GM21528 (cell line): Measurements from ENCODE around the gene LPO.
A peak's percentile ranks its signal among the peaks of the same experiment; 100 is the strongest.

Source experiments
- ATAC-seq: cut with Tn5 transposase; IDR thresholded peaks from one replicate; pipeline ENCODE4 v1.9.1; 2021; ENCODE audit warnings: mild to moderate bottlenecking, moderate library complexity; ENCODE audit not compliant: unreplicated experiment, low FRiP score

The LPO gene

DNA sequence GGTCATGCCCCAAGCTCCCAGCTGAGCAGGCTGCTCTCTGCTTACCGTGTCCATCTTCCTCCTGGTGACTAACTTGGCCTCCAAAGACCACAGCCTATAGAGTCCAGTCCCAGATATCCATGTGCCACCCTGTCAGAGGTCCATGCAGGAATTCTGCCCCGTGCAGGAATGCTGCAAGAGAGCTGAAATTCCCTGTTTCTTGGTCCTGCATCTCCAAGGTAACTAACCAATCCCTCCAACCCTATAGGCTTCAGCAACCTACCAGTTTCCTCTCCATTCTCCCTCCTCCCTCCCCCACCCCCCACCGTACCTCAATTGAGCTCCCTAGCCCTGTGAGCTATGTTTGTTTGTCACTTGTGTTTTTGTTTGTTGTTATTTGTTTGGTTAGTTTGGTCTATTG lies 9.7 kb upstream of the LPO start:
- no peak for ATAC-seq

- no peak for ATAC-seq
Observed at GRCh38 chr17:58229384-58229783, 9.0 kb upstream of the LPO start.

DNA sequence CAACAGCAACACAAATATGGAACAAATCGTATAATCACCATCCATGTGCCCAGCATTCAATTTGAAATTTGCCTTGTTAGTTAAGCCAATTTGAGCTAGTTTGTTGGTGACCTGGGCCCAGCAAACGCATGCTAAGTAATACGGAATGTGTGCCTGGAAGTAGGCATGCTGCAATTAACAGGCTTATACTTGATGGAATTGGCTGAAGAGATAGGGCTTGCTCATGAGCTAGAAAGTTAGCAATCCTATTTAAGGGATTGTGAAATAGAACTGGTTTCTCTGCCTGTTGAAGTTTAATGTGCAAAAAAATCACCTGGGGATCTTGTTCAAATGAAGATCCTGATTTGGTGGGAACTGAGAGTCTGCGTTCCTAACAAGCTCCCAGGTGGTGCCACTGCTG lies 8.5 kb upstream of the LPO start:
- ATAC-seq: no peak

DNA sequence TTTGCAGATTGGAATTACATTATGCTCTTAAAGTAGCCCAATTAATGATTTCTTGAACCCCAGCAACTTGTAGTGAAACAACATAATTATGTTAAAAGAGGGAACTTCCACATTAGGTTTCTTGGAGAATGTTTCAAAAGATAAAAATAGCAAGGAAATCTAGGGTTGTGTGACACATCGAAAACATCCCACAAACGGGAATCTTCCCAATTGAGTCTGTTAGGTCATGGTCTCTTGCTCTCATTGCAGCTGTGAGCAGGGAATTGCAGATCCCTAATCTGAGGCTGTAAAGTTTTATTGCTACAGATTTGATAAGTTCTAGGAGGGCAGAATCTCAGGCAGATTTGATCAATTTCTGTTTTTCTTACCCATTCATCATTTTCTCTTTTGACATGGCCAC lies 6.7 kb upstream of the LPO start:
- no peak for ATAC-seq

GRCh38 chr17:58232707-58233156 lies 5.7 kb upstream of the LPO start:
- ATAC-seq: peak; percentile 68

DNA sequence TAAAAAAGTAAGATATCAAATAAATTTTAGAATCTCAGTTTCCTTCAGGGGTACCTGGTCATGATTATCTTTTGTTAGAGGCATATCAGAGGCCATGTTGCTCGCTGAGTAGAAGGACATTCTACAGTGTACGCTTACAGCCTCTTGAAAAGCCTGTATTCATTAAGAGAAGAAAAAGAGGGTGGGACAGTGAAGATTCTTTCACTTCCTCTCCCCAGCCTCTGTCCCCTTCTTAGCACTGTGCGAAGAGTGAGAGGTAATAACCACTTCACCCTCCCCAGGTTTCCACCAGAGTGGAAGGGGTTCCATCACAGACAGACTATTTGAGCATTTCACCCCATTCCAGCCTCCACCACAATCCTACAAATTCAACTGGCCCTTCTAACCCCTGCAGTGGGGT lies 4.8 kb upstream of the LPO start:
- ATAC-seq: peak; percentile 73

- ATAC-seq: no peak
Observed at GRCh38 chr17:58234512-58234911, 3.9 kb upstream of the LPO start.

DNA sequence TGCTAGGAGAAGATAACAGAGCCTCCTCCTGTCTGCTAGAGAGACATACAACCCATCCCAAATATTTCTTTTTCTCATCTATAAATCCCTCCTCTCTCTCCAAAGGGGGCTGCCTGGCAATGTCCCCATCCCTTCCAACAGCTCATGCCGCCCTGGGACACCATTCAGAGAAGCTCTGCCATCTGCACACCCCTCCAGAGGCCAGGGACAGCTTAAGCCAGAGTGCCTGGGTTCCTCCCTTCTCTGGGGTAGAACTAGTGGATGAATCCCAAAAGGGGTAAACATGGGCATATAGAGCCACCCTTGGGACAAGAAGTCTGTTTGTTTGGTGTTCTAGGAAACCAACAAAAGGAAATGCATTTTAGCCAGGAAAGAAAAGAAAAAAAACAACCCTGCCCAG lies 2.6 kb upstream of the LPO start:
- no peak for ATAC-seq

DNA sequence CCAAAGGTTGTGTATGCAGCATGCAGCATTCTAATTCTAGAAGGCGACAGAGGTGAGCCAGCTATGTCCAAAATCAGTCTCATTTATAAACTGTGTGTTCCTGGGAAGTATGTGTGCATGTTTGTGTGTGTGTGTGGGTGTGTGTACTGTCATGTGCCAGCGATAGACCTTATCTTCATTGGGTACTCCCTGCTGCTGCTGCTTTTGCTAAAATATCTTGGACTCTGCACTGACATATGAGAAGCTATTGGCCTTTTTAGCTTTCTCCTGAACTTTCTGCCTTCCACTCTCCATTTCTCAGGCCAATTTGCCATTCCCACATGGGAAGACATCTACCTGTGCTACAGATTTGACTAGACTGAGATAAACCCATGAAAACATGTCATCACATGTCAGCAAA lies 2.0 kb upstream of the LPO start:
- no peak for ATAC-seq

GRCh38 chr17:58239987-58240386 lies 1.6 kb downstream of the LPO start:
- ATAC-seq: no peak

DNA sequence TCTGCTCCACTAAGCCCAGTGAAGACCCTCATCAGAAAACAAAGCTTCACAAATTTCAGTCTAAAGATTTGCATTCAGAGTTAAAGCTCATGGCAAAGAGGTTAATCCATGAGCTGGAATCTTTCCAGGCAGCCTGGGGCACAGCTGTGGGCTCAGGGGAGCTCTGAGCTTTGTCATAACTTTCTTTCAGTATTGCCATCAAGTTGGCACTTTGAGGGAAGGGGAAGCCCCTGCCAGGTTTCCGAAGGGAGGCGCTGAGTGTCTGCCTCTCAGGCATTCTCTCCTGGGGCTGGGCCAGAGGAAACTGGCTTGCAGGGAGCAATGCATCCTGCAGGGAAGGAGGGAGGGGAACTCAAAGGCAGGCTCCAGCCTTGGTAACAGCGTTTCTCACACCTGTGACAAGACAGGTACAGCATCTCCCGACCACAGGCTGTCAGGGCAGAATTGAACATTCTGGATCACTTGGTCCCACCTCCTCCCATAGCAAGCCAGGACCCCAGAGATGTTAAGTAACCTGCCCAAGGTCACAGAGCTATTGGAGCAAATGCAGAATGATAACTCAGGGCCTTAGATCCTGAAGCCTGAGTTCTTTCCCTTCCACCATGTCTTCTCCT lies 3.9 kb downstream of the LPO start:
- ATAC-seq: no peak

DNA sequence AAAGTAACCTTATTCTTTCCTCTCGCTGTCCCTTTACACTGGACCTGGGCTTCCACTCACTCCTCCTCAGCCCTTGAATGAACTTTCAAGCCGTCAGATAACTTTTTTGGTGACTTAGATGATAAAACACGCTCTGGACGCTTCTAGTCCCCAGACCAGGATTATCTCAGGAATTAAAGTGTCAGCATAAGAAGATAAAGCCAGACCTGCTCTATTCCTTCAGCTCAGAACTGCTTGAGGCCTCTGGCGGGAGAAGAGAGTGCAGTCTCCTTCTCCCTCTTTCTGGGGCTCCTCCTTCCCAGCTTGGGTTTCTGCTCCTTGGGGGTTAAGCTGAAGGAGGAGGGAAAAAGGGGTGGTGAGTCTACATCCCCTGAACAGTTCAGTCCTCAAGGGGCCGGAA lies 6.6 kb downstream of the LPO start:
- no peak for ATAC-seq

DNA sequence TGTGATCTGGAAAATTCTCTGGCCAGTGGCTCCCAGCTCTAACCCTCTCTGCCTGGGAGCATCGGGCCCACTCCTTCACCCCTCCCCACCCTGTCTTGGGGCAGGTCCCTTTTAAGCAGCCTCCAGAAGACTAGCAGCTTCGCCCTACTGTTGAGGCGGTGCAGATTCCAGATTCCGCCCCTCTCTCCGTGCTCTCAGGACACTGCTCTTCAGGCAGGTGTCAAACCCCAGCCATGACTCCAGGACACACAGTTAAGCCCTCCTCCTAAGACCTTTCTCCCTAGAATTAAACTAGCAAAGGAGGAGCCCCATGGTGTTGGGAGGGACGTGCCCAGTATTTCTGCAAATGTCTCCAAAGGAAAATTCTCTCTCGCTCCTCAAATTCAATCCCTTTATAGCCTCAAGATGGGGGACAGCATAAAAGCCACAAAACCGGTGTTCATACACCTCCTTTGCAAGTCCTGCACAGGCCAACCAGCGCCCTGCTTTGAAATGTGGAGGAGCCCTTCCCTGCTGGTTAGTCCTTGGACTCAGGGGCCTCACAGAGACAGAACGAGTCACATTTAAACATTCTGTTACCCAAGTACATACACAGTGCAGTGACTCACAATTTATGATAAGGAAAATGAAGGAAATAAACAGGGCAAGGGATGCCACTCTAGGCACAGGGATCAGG lies 7.2 kb downstream of the LPO start:
- no peak for ATAC-seq

- ATAC-seq: no peak
Observed at GRCh38 chr17:58246104-58246740, 7.8 kb downstream of the LPO start.

- ATAC-seq: no peak
Observed at GRCh38 chr17:58246781-58247180, 8.4 kb downstream of the LPO start.

DNA sequence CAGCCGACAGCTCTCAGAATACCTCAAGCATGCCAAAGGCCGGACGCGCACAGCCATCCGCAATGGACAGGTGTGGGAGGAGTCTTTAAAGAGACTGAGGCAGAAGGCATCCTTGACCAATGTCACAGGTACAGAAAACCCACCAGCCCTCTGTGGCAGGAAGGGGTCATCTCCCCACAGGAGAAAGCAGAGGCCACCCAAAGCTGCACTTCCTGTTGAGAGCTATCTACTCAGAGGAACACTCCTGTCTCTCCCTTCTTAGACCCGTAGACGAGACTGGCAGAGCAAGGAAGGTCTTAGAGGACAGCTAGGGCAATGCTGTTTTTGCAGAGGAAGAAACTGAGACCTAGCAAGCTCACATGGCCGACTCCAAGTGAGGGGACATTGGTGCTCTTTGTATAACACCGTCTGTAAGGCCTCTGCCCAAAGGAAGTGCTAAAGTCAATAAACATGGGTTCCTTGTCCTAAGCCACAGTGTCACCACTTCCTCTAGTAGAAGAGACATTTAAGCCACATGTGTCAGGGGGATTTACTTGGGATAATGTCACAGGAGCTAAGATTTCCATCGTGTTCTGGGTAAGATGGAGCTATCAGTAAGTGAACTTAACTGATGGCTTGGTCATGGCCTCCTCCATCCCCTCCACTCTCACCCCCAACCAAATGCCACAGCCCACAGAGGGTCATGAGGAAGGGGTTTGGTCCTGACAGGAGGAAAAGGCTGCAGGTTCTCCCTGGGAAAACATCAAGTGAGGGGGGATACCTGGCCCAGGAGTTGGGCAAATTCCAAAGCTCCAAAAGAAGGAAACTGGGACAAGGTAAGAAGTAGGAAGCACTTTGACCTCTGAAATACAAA lies 9.4 kb downstream of the LPO start:
- no peak for ATAC-seq

DNA sequence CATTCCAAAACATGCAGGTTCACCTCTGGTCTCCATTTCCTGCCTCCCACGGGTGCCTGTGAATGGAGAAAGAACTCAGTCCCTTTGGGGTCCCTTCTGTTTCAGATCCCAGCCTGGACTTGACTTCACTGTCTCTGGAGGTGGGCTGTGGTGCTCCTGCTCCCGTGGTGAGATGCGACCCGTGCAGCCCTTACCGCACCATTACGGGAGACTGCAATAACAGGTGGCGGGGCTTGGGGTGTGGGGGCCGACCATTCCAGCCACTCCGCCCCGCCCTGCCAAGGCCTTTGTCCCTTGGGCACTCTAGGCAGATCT lies 10.5 kb downstream of the LPO start:
- ATAC-seq: no peak

DNA sequence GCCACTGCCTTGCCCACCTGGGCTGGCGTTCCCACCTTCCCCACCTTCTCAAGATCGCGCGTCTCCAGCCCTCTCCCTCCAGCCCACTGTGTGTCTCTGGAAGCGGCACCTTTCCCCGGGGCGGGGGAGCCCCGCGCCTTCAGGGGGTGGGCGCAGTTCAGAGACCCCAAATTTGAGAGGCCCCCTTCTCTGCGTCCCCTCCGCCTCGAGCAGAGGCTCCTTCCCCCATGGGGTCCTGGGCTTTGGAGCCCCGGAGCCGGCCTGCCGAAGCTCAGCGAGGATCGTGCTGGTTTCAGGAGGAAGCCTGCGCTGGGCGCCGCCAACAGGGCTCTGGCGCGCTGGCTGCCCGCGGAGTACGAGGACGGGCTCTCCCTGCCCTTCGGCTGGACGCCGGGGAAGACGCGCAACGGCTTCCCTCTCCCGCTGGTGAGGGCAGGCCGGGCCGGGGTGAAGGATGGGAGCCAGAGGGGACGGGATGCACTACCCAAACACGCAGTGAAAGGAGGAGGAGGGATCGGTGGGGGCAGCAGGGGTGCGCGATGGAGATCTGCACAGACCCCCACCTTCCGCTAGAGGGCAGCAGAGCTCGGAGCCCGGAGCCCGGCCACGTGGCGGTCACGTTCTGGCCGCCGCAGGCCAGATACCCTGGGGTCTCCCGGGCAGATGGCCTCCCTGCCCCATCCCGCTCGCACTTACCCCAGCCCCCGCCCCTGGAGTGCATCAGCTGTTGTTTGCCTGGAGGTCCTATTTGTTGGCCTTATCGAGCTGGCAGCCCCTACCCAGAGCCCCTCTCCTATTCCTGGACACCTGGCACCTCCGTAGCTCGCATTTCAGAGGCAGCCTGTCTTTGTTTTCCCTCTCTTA lies 11.1 kb downstream of the LPO start:
- no peak for ATAC-seq

DNA sequence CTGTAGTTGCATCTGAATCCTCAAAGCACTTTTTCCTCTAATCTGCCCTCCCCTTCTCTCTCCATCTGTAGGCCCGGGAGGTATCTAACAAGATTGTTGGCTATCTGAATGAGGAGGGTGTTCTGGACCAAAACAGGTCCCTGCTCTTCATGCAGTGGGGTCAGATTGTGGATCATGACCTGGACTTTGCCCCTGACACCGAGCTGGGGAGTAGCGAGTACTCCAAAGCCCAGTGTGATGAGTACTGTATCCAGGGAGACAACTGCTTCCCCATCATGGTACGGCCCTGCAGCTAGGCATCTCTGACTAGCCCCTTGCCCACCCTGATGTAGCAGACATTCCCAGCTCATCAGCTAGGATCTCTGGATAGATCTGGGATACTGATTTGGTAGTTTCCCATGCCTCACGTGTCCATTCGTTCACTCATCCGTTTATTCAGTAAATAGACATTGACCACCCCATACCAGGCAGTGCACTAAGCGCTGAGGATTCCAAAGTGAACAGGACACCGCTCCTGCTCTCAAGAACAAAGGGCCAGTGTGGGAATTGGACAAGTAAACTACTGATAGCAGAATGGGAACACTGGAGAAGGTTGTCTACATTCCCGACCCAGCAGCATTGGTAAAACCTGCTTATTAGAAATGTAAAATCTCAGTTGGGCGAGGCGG lies 12.1 kb downstream of the LPO start:
- ATAC-seq: no peak

DNA sequence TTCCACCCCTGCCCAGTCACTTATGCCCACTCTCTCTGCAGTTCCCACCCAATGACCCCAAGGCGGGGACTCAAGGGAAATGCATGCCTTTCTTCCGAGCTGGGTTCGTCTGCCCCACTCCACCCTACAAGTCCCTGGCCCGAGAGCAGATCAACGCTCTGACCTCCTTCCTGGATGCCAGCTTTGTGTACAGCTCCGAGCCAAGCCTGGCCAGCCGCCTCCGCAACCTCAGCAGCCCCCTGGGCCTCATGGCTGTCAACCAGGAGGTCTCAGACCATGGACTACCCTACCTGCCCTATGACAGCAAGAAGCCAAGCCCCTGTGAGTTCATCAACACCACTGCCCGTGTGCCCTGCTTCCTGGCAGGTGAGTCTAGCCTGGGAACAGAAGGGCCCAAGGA lies 13.8 kb downstream of the LPO start:
- ATAC-seq: no peak
